ENCODE results near the gene TUBGCP2. TPM values are rescaled to one million over a fixed set of nuclear protein-coding genes. Genes with fewer than 3 reads are reported as not detected.

The TUBGCP2 gene
- total RNA-seq, 1 experiment from 2014 or later: 35.4 TPM

GRCh38 chr10:133337370-133337725 lies 28.7 kb upstream of the TUBGCP2 start:
- no peaks in the 10 kb centered on the region for H3K79me2 ChIP-seq (ENCODE audit: insufficient read depth, low read length)
- RAD21 ChIA-PET (ENCODE audit: low non-redundant PET in 1 of 2, low total read pairs in 2 of 2, uncharacterized antibody in 2 of 2, unreplicated experiment in 2 of 2): no interaction called here
- no peak overlapping the region for H3K4me2 ChIP-seq (ENCODE audit: low read length)
- H3K27ac ChIP-seq (ENCODE audit: low read depth, low read length): no peak overlapping the region
- TF ChIP-seq FOSL1 (IDR thresholded peaks at IDR 0.05; ENCODE audit: low read depth): no peak
- no peak for TF ChIP-seq ZFX (IDR thresholded peaks at IDR 0.05)
- no peak for TF ChIP-seq POLR2AphosphoS5 (IDR thresholded peaks at IDR 0.05; ENCODE audit: low read depth, low read length)
- TF ChIP-seq RAD21 (IDR thresholded peaks at IDR 0.05; ENCODE audit: low read depth): no peak
- no peak for TF ChIP-seq CTCF (IDR thresholded peaks at IDR 0.05 in 2 of 3, conservative IDR thresholded peaks at IDR 0.05 in 1 of 3; ENCODE audit: borderline replicate concordance in 1 of 3, insufficient read depth in 1 of 3, low read depth in 2 of 3, low read length in 2 of 3)
- TF ChIP-seq REST (IDR thresholded peaks at IDR 0.05; ENCODE audit: low read depth): no peak
- TF ChIP-seq TCF7L2 (IDR thresholded peaks at IDR 0.05; ENCODE audit: borderline replicate concordance, extremely low read depth, insufficient read depth, insufficient read length): no peak
- TF ChIP-seq ATF3 (IDR thresholded peaks at IDR 0.05): no peak
- no peak for TF ChIP-seq CBX3 (IDR thresholded peaks at IDR 0.05; ENCODE audit: low read depth)
- no peak for TF ChIP-seq MAX (IDR thresholded peaks at IDR 0.05)
- no peak for TF ChIP-seq EZH2 (IDR thresholded peaks at IDR 0.05)
- TF ChIP-seq SP1 (IDR thresholded peaks at IDR 0.05; ENCODE audit: low read depth): no peak
- TF ChIP-seq EZH2phosphoT487 (IDR thresholded peaks at IDR 0.05; ENCODE audit: borderline replicate concordance): no peak
- no peak for TF ChIP-seq ELF1 (IDR thresholded peaks at IDR 0.05; ENCODE audit: borderline replicate concordance, low read depth)
- TF ChIP-seq EGR1 (IDR thresholded peaks at IDR 0.05; ENCODE audit: low read depth): no peak
- no peak for TF ChIP-seq CEBPB (IDR thresholded peaks at IDR 0.05; ENCODE audit: low read depth)
- intact Hi-C loops (cut with micrococcal nuclease): no loop called here
- CTCF ChIA-PET: no interaction called here
- DNase-seq (ENCODE audit: low read depth, low spot score): no peak
- no peak for ATAC-seq
- no peak overlapping the region for H2AFZ ChIP-seq (ENCODE audit: low read depth, low read length, poor library complexity, severe bottlenecking)
- no peaks in the 10 kb centered on the region for H3K4me1 ChIP-seq (ENCODE audit: control insufficient read depth in 1 of 2, insufficient read depth in 2 of 2, low read length in 2 of 2)
- no peaks in the 10 kb centered on the region for H3K27me3 ChIP-seq (ENCODE audit: insufficient read depth, low read length)
- BruUV-seq (replicated peaks): no TSS peak
- POLR2A ChIA-PET: no interaction called here
- no peaks in the 10 kb centered on the region for H3K36me3 ChIP-seq (ENCODE audit: control insufficient read depth in 1 of 2, insufficient read depth in 2 of 2, low read length in 2 of 2)
- no peak overlapping the region for H3K9ac ChIP-seq (ENCODE audit: low read length)
- H4K20me1 ChIP-seq (ENCODE audit: insufficient read depth): no peaks in the 10 kb centered on the region
- H3K9me3 ChIP-seq (ENCODE audit: control insufficient read depth in 1 of 2, insufficient read depth in 1 of 2, low read depth in 1 of 2, low read length in 2 of 2): no peaks in the 10 kb centered on the region
- no peaks in the 10 kb centered on the region for H3K9me2 ChIP-seq (ENCODE audit: insufficient read depth)
- no peak overlapping the region for H3K4me3 ChIP-seq (replicated peaks in 1 of 2; ENCODE audit: low read depth in 1 of 2, low read length in 2 of 2)
